Hematopoietic multipotent progenitor cell treated with erythropoietin and hydrocortisone succinate and interleukin-3 and kit ligand, for 6 days (in vitro differentiated cells): ENCODE results near the gene UBE2M.

Source experiments
- DNase-seq: peaks from one replicate; pipeline ENCODE4 v3.0.0-alpha.2; 2015

UBE2M gene

DNA sequence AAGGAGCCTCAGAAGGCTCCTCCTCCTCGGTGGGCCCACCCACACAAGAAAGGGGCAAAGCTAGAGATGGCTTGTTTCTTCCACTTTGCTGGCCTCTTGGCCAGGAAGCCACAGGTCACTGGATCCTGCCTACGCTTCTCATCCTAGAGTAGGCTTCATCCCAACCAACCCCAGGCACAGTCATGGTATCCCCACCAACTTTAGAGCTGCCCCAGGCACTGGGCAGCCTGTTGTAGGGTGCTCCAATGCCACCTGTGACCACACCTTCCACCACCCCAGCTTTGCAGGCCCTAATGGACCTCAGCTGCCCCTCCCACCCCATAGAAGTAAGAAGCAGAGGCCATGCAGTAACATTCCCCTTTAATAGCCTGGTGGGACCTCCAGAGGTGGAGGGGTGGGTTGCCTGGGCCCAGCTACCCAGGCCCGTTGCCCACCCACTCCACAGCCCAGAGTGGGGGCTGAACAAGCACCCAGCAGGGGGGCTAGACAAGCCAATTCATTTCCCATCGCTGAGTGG, 3.0 kb downstream of the UBE2M start:
- no peak for DNase-seq

DNA sequence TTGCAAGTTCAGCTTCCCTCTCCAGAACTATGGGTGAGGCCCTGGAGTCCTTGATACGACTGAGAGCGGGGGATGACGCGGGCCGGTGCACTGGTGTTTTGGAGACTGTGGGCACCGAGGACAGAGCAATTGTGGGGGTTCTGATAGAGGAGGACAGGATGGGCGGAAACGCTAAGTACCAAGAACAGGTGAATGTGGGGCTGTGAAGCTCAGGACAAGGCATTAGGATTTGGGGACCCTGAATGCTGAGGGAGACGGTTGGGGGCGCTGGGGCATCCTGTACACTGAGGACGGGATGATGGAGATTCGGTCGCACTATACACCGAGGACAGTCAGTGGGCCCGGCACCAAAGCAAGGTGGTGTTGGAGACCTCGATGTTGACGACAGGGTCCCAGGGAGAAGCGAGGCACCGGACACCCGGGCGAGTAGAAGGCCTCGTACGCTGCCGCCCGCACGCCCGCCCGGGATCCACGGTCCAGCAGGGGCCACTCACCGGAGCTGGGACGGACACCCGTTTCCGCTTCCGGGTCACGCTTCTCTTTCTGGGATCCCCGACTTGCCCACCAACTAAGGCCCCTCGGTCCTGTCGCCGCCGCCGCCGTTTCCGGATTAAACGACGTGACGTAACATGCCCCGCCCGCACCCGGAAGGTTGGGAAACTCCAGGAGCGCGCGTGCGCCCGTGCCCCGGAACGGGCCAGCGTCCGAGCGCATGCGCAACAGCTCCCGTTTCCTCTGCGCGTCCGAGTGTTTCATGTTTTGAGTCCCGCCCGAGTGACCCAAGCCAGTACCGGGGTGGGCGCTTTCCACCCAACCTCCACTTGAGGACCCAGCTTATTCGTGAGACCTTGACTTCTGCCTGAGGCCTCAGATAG, 3.7 kb downstream of the UBE2M start, which contains the start of gene CHMP2A:
CHMP2A (minus strand) TSS at position 612 of the 875 bp plus-strand sequence. CDS start 893 bp downstream, outside the sequence.
- DNase-seq, result peak; percentile 98

DNA sequence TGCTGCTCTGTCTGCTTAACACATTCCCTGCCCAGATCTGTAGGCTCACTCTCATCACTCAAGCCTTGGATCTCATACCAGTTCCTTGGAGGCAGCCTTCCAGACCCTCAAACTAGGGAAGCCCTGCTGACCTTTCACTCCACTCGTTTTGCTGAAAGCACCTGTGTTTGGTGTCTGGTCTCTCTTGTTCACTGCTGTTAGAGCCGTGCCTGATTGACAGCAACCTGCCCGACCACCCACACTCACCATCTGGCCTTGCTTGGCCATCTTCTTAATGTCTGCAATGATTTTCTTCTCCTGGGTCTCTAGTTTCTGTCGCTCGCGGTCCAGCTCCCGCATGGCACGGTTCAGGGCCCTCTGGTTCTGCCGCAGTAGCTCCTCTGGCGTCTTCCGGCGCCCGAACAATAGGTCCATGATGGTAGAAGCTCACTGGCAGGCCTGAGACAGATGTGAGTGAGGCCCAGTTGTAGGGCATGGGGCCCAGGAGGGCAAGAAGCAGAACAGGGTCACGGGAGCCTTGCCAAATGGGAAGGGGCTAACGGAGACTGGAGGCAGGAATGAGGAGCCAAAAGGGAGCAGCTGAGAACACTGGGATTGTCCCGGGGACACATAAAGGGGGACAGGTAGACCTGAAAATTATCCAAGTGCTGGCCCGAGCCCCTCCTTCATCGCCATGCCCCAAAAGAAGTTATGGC, 4.5 kb downstream of the UBE2M start:
- no peak for DNase-seq

DNA sequence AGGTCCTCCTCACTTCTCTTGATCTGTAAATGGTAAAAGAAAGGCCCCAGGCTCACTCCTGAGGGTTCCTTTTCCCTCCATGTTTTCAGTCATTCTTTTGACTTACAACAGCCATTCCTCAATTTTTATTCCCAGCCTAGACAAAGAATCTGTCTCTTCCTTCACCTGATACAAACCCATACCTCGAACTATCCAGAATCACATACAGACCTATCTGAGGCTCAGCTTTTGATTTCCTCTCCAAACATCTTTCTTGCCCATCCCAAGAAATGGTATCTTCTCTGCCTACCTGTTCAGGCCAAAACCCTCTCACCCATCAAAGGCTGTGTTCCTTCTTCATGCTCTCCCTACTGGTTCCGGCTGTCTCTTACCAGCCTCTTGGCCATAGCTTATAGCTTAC, 5.8 kb downstream of the UBE2M start:
- no peak for DNase-seq

DNA sequence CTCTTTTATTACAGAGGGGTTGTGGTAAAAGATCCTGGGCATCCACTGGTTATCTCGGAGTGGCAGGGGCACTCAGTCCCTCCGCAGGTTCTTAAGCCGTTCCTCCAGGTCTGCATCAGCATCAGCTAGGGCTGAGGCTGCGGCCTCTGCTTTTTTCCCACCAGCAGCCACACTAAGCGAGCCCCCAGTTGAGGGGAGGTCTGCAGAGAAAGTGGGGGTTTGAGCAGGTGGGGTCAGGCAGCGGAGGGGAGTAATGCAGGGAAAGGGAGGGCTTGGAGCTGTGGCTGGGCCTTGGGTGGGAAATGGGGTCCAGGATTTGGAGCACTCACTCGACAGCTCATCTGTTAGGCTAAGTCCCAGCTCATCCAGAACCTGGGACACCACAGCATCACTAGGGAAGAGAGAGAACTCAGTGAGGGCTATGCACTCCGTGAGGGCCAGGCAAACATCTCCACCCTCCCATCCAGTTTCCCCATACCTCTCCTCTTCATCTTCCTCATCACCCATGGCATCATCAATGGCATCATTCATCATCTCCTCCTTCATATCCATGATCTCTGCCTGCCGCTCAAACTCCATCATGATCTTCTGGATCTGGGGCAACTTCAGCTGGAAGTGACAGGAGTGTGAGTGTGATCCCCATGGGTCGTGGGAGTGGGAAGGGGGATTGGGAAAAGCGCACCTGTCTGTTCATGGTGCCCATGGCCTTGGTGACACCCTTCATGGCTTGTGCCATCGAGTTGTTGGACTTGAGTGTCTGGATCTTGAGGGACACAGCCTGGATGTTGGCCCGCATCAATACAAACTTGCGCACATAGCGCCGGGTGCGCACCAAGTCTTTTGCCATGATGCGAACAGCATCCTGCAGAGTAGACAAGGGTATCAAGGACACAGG, 6.6 kb downstream of the UBE2M start:
- DNase-seq, result no peak

DNA sequence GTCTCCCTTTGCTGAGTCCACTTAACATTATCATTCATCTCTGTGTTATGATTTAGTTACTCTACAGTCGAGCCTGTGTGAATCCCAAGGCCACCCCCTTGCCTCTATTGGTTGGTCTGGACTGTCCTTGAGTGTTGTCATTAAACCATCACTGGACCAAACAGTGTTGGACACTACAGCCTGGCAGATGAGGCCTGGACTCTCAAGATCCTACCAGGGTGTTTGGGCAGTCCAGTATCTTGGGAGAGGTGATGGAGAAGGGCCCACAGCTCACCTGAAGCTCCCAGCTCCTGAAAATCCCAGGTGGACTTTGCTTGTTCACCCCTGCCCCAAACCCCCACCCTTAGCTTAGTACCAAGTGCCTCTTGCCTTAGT, 7.3 kb downstream of the UBE2M start:
- DNase-seq, result no peak

DNA sequence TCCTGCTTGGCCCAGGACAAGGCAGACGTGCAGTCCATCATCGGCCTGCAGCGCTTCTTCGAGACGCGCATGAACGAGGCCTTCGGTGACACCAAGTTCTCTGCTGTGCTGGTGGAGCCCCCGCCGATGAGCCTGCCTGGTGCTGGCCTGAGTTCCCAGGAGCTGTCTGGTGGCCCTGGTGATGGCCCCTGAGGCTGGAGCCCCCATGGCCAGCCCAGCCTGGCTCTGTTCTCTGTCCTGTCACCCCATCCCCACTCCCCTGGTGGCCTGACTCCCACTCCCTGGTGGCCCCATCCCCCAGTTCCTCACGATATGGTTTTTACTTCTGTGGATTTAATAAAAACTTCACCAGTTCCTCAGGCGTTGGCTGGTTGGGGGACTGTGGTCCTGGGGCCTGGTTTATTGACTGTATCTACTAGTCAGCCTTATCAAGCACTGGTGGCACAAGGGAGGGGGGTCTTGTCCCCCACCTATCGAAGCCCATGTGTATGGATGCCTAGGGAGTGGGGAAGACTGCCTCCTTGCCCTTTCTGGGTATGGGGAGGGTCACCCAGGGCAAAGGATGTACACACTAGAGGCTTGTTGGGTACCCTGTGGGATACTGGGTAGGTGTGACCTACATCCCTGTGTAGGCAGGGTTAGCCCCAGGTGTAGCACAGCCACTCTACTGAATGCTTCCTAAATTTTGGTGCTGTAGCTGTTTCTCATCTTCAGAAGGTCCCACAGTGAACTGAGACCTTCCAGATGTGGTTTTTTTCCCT, 7.9 kb downstream of the UBE2M start:
- DNase-seq, result no peak

DNA sequence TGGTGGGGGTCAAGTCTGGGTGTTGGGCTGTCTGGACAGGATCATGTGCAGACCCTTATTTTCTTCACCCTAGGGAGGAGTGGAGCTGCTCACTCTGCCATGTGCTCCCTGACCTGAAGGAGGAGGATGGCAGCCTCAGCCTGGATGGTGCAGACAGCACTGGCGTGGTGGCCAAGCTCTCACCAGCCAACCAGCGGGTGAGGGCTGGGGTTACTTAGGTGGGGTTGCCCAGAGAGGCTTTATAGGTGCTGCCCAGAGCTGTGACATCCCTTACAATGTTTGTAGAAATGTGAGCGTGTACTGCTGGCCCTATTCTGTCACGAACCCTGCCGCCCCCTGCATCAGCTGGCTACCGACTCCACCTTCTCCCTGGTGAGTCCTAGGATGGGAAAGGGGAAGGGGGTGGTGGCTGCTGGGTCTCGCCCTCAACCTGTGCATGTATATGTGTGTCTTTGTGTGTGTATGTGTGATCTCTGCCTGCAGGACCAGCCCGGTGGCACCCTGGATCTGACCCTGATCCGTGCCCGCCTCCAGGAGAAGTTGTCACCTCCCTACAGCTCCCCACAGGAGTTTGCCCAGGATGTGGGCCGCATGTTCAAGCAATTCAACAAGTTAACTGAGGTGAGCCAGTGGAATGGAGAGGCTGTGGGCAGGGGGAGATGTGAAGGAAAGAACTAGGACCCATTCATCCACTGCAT, 8.6 kb downstream of the UBE2M start:
- DNase-seq, result no peak

DNA sequence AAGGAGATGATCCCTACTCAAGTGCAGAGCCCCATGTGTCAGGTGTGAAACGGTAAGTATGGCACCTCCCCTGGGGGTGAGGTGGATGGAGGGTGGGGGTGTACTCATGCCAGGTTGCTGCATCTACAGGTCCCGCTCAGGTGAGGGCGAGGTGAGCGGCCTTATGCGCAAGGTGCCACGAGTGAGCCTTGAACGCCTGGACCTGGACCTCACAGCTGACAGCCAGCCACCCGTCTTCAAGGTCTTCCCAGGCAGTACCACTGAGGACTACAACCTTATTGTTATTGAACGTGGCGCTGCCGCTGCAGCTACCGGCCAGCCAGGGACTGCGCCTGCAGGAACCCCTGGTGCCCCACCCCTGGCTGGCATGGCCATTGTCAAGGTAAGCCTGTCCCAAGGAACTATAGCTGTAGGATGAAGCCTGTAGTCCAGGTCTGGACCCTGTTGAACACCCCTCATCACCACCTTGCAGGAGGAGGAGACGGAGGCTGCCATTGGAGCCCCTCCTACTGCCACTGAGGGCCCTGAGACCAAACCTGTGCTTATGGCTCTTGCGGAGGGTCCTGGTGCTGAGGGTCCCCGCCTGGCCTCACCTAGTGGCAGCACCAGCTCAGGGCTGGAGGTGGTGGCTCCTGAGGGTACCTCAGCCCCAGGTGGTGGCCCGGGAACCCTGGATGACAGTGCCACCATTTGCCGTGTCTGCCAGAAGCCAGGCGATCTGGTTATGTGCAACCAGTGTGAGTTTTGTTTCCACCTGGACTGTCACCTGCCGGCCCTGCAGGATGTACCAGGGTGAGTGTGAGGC, 9.3 kb downstream of the UBE2M start:
- no peak for DNase-seq

DNA sequence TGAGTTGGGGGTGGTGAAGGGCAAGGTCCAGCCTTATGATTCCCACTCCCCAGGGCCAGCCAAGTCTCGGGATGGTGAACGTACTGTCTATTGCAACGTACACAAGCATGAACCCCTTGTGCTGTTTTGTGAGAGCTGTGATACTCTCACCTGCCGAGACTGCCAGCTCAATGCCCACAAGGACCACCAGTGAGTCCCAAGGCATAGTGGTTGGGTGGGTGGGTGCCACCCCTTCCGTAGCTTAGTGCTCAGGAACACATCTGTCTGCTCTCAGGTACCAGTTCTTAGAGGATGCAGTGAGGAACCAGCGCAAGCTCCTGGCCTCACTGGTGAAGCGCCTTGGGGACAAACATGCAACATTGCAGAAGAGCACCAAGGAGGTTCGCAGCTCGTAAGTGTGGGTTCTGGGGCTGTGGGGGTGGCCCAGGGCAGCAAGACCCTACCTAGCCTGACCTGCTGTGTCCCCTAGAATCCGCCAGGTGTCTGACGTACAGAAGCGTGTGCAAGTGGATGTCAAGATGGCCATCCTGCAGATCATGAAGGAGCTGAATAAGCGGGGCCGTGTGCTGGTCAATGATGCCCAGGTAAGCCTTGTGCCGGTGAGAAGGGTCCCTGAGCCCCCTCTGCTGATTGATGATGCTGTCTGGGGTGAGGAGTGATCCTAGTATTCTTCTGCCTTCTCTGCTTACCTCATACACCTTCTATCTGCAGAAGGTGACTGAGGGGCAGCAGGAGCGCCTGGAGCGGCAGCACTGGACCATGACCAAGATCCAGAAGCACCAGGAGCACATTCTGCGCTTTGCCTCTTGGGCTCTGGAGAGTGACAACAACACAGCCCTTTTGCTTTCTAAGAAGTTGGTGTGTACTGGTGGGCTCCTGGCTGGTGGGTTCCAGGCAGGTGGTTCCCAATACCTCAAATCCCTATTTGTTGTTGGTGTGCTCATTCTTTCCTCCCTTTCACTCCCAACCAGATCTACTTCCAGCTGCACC, 10.8 kb downstream of the UBE2M start:
- DNase-seq, result peak; percentile 0

DNA sequence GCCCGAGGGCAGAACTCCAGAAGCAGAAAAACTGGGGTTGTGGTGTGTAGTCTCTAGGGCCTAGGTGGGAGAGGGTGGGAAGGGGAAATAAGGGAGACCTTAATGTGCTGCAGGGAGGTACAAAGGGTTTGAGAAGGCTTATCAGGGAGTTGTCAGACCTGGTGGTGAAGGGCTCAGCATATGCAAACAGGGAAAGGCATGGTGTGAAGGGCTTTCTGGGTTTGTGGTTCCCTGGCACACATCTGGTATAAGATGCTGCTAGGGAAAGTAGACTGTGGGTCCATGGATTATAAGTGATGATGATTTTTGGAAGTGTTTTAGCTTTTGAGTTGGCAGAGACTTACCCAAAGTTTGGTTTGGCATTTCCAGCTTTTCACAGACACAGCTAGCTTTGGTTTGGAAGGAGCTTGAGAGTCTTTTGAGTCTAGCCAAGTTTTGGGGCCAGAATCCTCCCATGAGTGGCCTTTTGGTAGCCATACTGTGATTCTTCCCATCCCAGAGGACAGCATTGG, 12.3 kb downstream of the UBE2M start:
- DNase-seq, result peak; percentile 69

DNA sequence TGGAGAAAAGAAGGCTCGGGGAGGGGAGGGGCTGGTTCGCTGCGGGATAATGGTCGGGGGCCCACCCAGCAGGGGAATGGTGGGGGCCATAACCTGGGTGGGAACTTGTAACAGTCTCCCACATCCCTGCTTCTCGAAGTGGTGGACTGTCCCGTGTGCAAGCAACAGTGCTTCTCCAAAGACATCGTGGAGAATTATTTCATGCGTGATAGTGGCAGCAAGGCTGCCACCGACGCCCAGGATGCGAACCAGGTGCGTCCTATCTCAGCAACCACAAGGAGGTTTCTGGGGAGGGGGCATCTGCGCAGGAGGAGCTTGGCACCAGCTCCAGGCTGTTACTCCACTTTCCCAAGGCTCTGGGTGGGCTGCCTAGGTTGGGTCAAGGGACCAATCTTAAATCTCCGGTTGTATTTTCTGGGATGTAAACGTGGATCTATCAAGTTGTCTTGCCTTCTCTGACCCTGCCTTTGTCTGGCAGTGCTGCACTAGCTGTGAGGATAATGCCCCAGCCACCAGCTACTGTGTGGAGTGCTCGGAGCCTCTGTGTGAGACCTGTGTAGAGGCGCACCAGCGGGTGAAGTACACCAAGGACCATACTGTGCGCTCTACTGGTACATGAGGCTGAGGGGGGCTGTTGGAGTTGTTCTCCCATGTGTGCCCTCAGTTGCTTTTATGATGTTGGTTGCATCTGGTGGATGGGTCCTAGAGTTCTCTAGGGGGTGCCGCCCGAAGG, 13.0 kb downstream of the UBE2M start:
- DNase-seq, result peak; percentile 39

DNA sequence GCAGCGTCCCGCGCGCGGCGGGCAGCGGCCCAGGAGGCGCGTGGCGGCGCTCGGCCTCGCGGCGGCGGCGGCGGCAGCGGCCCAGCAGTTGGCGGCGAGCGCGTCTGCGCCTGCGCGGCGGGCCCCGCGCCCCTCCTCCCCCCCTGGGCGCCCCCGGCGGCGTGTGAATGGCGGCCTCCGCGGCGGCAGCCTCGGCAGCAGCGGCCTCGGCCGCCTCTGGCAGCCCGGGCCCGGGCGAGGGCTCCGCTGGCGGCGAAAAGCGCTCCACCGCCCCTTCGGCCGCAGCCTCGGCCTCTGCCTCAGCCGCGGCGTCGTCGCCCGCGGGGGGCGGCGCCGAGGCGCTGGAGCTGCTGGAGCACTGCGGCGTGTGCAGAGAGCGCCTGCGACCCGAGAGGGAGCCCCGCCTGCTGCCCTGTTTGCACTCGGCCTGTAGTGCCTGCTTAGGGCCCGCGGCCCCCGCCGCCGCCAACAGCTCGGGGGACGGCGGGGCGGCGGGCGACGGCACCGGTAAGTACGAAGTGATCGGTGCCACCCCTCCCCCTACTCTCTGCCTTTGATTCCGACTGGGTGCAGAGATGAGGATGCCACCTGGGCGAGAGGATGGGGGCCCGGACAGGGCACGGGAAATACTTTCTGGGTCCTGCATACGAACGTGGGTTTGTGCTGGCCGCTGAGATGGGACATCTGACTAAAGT, 13.7 kb downstream of the UBE2M start:
- peak; percentile 61 for DNase-seq

DNA sequence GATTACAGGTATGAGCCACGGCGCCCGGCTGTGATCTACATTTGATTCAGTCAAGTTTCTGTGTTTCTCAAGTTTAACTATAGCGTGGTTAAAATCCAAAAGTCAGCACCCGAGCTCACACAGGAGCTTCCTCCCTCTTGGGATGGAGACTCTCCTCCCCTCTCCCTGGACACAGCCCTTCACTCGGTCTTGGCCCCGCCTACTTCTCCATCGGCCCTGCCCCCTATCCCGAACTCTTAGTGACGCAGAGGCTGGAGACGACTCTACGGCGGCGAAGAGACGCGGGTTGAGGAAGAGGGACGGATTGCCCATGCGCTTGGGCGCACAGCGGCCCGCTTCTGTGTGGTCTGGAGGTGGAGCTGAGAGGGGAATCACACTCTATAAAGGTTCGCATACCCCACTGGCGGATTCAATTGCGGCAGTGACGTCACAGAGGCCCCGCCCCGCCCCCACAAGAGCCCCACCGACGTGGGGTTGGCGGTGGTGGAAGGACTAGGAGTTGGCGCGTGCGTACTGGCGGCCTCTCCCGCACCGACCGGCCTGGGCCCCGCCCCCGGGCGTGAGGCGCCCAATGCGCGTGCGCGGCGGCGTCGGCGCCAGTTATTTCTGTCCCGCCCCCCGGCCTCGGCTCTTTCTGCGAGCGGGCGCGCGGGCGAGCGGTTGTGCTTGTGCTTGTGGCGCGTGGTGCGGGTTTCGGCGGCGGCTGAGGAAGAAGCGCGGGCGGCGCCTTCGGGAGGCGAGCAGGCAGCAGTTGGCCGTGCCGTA, 14.4 kb downstream of the UBE2M start, which contains the start of gene TRIM28:
TRIM28 (plus strand) TSS at position 239 of the 765 bp plus-strand sequence. CDS start 694 bp downstream, outside the sequence.
- DNase-seq, result peak; percentile 99

DNA sequence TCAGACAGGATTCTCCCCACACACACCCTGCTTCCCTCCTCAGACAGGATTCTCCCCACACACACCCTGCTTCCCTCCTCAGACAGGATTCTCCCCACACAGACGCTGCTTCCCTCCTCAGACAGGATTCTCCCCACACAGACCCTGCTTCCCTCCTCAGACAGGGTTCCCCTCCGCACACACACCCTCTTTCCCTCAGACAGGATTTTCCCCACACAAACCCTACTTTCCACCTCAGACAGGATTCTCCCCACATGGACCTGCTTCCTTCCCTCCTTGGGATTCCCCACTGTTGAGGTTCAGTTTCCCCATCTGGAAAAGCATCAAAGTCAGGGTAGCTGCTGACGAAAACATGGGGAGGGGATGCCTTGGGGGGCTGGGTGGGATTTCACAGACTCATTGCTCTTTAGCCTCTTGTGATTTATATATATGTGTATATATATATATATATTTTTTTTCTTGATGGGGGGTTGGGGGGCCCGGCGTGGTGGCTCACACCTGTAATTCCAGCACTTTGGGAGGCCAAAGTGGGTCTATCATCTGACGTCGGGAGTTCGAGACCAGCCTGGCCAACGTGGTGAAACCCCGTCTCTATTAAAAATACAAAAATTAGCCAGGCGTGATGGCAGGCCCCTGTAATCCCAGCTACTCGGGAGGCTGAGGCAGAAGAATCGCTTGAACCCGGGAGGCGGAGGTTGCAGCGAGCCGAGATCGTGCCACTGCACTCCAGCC, 15.6 kb downstream of the UBE2M start:
- peak; percentile 1 for DNase-seq

DNA sequence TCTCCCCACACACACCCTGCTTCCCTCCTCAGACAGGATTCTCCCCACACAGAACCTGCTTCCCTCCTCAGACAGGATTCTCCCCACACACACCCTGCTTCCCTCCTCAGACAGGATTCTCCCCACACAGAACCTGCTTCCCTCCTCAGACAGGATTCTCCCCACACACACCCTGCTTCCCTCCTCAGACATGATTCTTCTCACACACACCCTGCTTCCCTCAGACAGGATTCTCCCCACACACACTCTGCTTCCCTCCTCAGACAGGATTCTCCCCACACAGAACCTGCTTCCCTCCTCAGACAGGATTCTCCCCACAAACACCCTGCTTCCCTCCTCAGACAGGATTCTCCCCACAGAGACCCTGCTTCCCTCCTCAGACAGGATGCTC, 19.2 kb downstream of the UBE2M start:
- peak; percentile 0 for DNase-seq
